Mucosa of descending colon (tissue), 3 donors: ENCODE results near the gene HESX1. TPM values are rescaled to one million over a fixed set of nuclear protein-coding genes. Genes with fewer than 3 reads are reported as not detected.
A peak's percentile ranks its signal among the peaks of the same experiment; 100 is the strongest.

Experiments
- ATAC-seq: fragments of 200-7000 bp; cut with Tn5 transposase; one replicate; pipeline ENCODE4 v1.9.1; 2020; ENCODE audit warnings: mild to moderate bottlenecking, moderate library complexity
- DNase-seq, 3 donors: peaks; one replicate each; pipeline ENCODE4 v3.0.0-alpha.2; 2020
- H3K36me3 ChIP-seq: fragments of 200-600 bp; one replicate; pipeline ENCODE4 v1.8.0; 2021; ENCODE audit warnings: low read depth, mild to moderate bottlenecking
- H3K4me1 ChIP-seq: fragments of 200-600 bp; one replicate; pipeline ENCODE4 v1.8.0; 2021; ENCODE audit warnings: low read depth, mild to moderate bottlenecking
- H3K4me3 ChIP-seq: fragments of 200-600 bp; one replicate; pipeline ENCODE4 v1.8.0; 2021; ENCODE audit warnings: mild to moderate bottlenecking
- H3K9me3 ChIP-seq: fragments of 200-600 bp; one replicate; pipeline ENCODE4 v1.8.0; 2021; ENCODE audit warnings: mild to moderate bottlenecking
- intact Hi-C, 2 donors: fragments of 100-400 bp; cut with DNase I in 1 of 2; cut with micrococcal nuclease in 1 of 2; formaldehyde crosslinking; loops; one replicate each; pipeline versions ENCODE4 v1.11.0 to v1.11.1; 2022; cut with DNase I, micrococcal nuclease
- total RNA-seq, 3 donors: library from RNA; stranded (reverse); fragmentation: NEBNext Ultra II Directional in 2 of 3; extraction: Animal tissue kit (Norgen Biotek cat#: 25700) in 2 of 3; gene quantifications; one replicate each; pipeline versions ENCODE4 v1.2.1 to v1.2.4, GENCODE V29; 2021 to 2023
- TF ChIP-seq, protein P1 (sequence below): fragments of 200-600 bp; IDR thresholded peaks from one replicate; pipeline ENCODE4 v1.8.0; 2022; ENCODE audit warnings: antibody characterized with exemption, mild to moderate bottlenecking
- donor health status: DM: no; HTN: no; CAD: no; lungs with moderate emphysema.
- donor health status: DM: no; HTN: no; CAD: no.
- donor health status: DM: no; HTN: yes; CAD: no.

HESX1 gene
- total RNA-seq, 3 donors from 2014 or later = 0.58 TPM; not detected in 2

DNA sequence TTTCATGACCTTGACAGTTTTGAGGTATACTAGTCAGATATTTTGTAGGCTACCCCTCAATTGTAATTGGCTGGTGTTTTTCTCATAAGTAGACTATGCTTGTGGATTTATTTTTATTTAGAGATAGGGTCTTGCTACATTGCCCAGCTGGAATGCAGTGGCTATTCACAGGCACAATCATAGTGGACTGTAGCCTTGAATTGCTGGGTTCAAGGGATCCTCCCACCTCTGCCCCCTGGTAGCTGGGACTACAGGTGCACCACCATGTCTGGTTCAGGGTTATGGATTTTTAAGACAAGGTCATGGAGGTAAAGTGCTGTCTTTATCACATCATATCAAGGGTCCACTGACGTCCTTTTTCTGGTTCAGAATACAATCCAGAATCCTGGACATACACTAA lies 23.7 kb downstream of the HESX1 start:
- intact Hi-C loops = no loop called here
- TF ChIP-seq, protein P1, sequence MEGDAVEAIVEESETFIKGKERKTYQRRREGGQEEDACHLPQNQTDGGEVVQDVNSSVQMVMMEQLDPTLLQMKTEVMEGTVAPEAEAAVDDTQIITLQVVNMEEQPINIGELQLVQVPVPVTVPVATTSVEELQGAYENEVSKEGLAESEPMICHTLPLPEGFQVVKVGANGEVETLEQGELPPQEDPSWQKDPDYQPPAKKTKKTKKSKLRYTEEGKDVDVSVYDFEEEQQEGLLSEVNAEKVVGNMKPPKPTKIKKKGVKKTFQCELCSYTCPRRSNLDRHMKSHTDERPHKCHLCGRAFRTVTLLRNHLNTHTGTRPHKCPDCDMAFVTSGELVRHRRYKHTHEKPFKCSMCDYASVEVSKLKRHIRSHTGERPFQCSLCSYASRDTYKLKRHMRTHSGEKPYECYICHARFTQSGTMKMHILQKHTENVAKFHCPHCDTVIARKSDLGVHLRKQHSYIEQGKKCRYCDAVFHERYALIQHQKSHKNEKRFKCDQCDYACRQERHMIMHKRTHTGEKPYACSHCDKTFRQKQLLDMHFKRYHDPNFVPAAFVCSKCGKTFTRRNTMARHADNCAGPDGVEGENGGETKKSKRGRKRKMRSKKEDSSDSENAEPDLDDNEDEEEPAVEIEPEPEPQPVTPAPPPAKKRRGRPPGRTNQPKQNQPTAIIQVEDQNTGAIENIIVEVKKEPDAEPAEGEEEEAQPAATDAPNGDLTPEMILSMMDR = no peak
- ATAC-seq = no peak

GRCh38 chr3:57173687-57174086 lies 26.1 kb downstream of the HESX1 start:
- intact Hi-C loops = no loop called here
- no peak overlapping the region for H3K4me3 ChIP-seq
- no peaks in the 10 kb centered on the region for H3K36me3 ChIP-seq
- TF ChIP-seq, protein P1 = no peak
- DNase-seq = no peak
- no peaks in the 10 kb centered on the region for H3K9me3 ChIP-seq
- H3K4me1 ChIP-seq = no peaks in the 10 kb centered on the region
- ATAC-seq = no peak

More for the DNA sequence above, 23.7 kb downstream of the HESX1 start:
- Histone ChIP-seq H3K4me3 (no peak overlapping the region), H3K9me3 (no peaks in the 10 kb centered on the region), H3K36me3 (no peaks in the 10 kb centered on the region), H3K4me1 (no peaks in the 10 kb centered on the region)
- DNase-seq = no peak

- TF ChIP-seq, protein P1 = no peak
These were observed 28.8 kb downstream of the HESX1 start for GRCh38 chr3:57170946-57171345.

GRCh38 chr3:57169872-57170623 lies 29.7 kb downstream of the HESX1 start:
- H3K9me3 ChIP-seq = no peaks in the 10 kb centered on the region
- ATAC-seq (peak; percentile 92), DNase-seq (peak; percentile 66 to 80 (median 79))
- H3K4me1 ChIP-seq = no peaks in the 10 kb centered on the region
- H3K4me3 ChIP-seq = no peak overlapping the region
- TF ChIP-seq, protein P1 = peak; percentile 81
- no peaks in the 10 kb centered on the region for H3K36me3 ChIP-seq
- intact Hi-C loops = loop anchor here in 1 of 2 donors (10.0 kb wide), 1 partner anchor 65 kb away; no protein-coding TSS in a partner anchor

More at GRCh38 chr3:57170946-57171345, 28.8 kb downstream of the HESX1 start:
- Histone ChIP-seq H3K4me1 (no peaks in the 10 kb centered on the region), H3K4me3 (no peak overlapping the region), H3K36me3 (no peaks in the 10 kb centered on the region), H3K9me3 (no peaks in the 10 kb centered on the region)
- no peak for DNase-seq
- intact Hi-C loops = no loop called here
- no peak for ATAC-seq

DNA sequence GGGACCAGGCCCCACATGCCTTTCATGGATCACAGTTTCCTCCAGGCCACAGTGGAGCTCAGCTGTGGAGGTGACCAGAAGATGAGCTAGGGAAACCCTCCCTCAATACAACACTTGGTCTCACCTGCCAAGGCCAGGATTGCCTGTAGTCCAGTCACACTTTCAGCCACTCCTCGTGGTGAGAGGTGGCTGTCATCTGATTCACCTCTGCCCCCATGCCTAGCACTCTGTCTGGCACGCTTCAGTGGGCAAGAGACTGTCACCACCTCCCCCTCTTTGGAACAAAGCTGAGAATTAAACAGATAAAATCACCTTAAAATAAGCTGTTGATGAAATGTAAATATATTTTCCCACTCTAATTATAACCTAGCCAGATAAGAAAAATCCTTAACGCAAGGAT lies 30.7 kb downstream of the HESX1 start:
- no peak for DNase-seq
- H3K4me3 ChIP-seq = no peak overlapping the region
- no peaks in the 10 kb centered on the region for H3K9me3 ChIP-seq
- intact Hi-C loops = loop anchor here in 1 of 2 donors (10.0 kb wide), 1 partner anchor 64 kb away; no protein-coding TSS in a partner anchor
- ATAC-seq = no peak
- TF ChIP-seq, protein P1 = no peak
- H3K36me3 ChIP-seq = no peaks in the 10 kb centered on the region
- H3K4me1 ChIP-seq = peaks cover 7% of the 10 kb centered on the region
